ENCODE measurements around the gene AOC2. TPM values are rescaled to one million over a fixed set of nuclear protein-coding genes. Genes with fewer than 3 reads are reported as not detected.

Gene AOC2
- total and polyA plus RNA-seq, 9 of the 15 experiments (the other 6 are each of a cell fraction or from before 2014, with no cell fraction given): 0.08 to 0.91 (median 0.49) TPM

- TF ChIP-seq, protein P1, sequence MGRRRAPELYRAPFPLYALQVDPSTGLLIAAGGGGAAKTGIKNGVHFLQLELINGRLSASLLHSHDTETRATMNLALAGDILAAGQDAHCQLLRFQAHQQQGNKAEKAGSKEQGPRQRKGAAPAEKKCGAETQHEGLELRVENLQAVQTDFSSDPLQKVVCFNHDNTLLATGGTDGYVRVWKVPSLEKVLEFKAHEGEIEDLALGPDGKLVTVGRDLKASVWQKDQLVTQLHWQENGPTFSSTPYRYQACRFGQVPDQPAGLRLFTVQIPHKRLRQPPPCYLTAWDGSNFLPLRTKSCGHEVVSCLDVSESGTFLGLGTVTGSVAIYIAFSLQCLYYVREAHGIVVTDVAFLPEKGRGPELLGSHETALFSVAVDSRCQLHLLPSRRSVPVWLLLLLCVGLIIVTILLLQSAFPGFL (CRISPR knock-in tag; IDR thresholded peaks at IDR 0.05): 0 out of 2 replicates have a peak, but pooled peaks have one; percentile 80
- TF ChIP-seq NR2C2 (CRISPR knock-in tag; IDR thresholded peaks at IDR 0.05): peak; percentile 50; the same call in 1 of the 2 replicates
- peak; percentile 91 for TF ChIP-seq NR2C2 (tag; IDR thresholded peaks at IDR 0.05)
- no peak for TF ChIP-seq ZNF197 (CRISPR knock-in tag; IDR thresholded peaks at IDR 0.05; ENCODE audit: low read depth)
- TF ChIP-seq ZNF764 (CRISPR knock-in tag; IDR thresholded peaks at IDR 0.05; ENCODE audit: low read depth): no peak
- TF ChIP-seq ATF1 (CRISPR knock-in tag; IDR thresholded peaks at IDR 0.05): no peak
- peak; percentile 72 for TF ChIP-seq ATF1 (tag; IDR thresholded peaks at IDR 0.05)
- peak; percentile 96 for TF ChIP-seq ZNF143 (CRISPR knock-in tag; IDR thresholded peaks at IDR 0.05)
- TF ChIP-seq NONO (IDR thresholded peaks at IDR 0.05; ENCODE audit: low read depth in 2 of 2, low read length in 1 of 2): peak in 1 of 2 experiments; percentile 57; a peak in 1 of 4 replicates
- TF ChIP-seq ARID4B (CRISPR knock-in tag; IDR thresholded peaks at IDR 0.05): peak; percentile 94
- peak; percentile 80 for TF ChIP-seq POLR2A (conservative IDR thresholded peaks at IDR 0.05)
- peak; percentile 45; the same call in 1 of the 2 replicates for TF ChIP-seq GABPA (tag; conservative IDR thresholded peaks at IDR 0.05; ENCODE audit: low read depth)
- TF ChIP-seq ZHX1 (conservative IDR thresholded peaks at IDR 0.05; ENCODE audit: low read length): 0 out of 2 replicates have a peak, but pooled peaks have one; percentile 70
- 0 out of 2 replicates have a peak, but pooled peaks have one; percentile 16 for TF ChIP-seq RAD51 (IDR thresholded peaks at IDR 0.05; ENCODE audit: borderline replicate concordance, low read depth)
- no peak; the same call in 1 of the 2 replicates for TF ChIP-seq TGIF2 (CRISPR knock-in tag; IDR thresholded peaks at IDR 0.05)
- TF ChIP-seq POLR2B (IDR thresholded peaks at IDR 0.05; ENCODE audit: low read depth, partially characterized antibody): peak; percentile 62
Measured at GRCh38 chr17:42798383-42799380, 45.7 kb upstream of the AOC2 start, which contains the start of the genes CNTD1 and COA3 (continued).
